Tibial artery (tissue), 4 donors: ENCODE measurements around the gene CPE.

Experiments used
- DNase-seq, 2 donors: peaks; one replicate each; pipeline ENCODE4 v3.0.0-alpha.2; 2019
- H3K27ac ChIP-seq, 2 donors: fragments of 200-600 bp; sonication (generic) in 1 of 2; 1 replicate in 1 of 2; 2 replicates in 1 of 2; pipeline ENCODE4 v1.5.1; 2018 to 2019; ENCODE audit warnings: mild to moderate bottlenecking in 1 of 2
- H3K27me3 ChIP-seq, 2 donors: fragments of 200-600 bp; sonication (generic) in 1 of 2; one replicate each; pipeline versions ENCODE4 v1.5.1 to v1.6.0; 2016 to 2019
- H3K36me3 ChIP-seq, 3 donors: fragments of 200-600 bp; sonication (generic) in 2 of 3; one replicate each; pipeline ENCODE4 v1.5.1; 2016 to 2019; ENCODE audit warnings: mild to moderate bottlenecking in 2 of 3
- H3K4me1 ChIP-seq, 4 donors: fragments of 200-600 bp; sonication (generic) in 2 of 4; 1 replicate in 3 of 4; 2 replicates in 1 of 4; pipeline ENCODE4 v1.5.1; 2016 to 2019
- H3K4me3 ChIP-seq, 2 donors: fragments of 200-600 bp; sonication (generic) in 1 of 2; 1 replicate in 1 of 2; 2 replicates in 1 of 2; pipeline ENCODE4 v1.5.1; 2018 to 2019; ENCODE audit warnings: mild to moderate bottlenecking in 2 of 2
- H3K9me3 ChIP-seq, 3 donors: fragments of 200-600 bp; sonication (generic) in 1 of 3; one replicate each; pipeline ENCODE4 v1.5.1; 2016 to 2019
- CTCF ChIP-seq, 2 experiments: fragments of 200-600 bp in 1 of 2; fragments of 450-650 bp in 1 of 2; IDR thresholded peaks; one replicate each; pipeline ENCODE4 v1.5.1; 2017 to 2019; ENCODE audit warnings: antibody characterized with exemption in 2 of 2, mild to moderate bottlenecking in 1 of 2, moderate library complexity in 1 of 2
- intact Hi-C: fragments of 100-400 bp; cut with DNase I; formaldehyde crosslinking; loops from one replicate; pipeline ENCODE4 v1.15.0; 2023; ENCODE audit warnings: low total_unique reads

CPE gene

GRCh38 chr4:165519591-165519990 is 140.8 kb downstream of the CPE start:
- Histone ChIP-seq H3K36me3 (no peaks in the 10 kb centered on the region), H3K27ac (no peak overlapping the region), H3K4me3 (no peak overlapping the region), H3K9me3 (no peaks in the 10 kb centered on the region), H3K4me1 (no peaks in the 10 kb centered on the region), H3K27me3 (no peaks in the 10 kb centered on the region)
- no peak for TF ChIP-seq CTCF (IDR thresholded peaks at IDR 0.05)
- DNase-seq, result no peak
- intact Hi-C loops, result no loop called here

- TF ChIP-seq CTCF (IDR thresholded peaks at IDR 0.05), result no peak
- intact Hi-C loops, result no loop called here
- Histone ChIP-seq H3K36me3 (no peaks in the 10 kb centered on the region), H3K27me3 (no peaks in the 10 kb centered on the region), H3K4me1 (no peaks in the 10 kb centered on the region), H3K9me3 (no peaks in the 10 kb centered on the region), H3K27ac (no peak overlapping the region), H3K4me3 (no peak overlapping the region)
- DNase-seq, result no peak
Measured at GRCh38 chr4:165520086-165520485, 141.3 kb downstream of the CPE start.

GRCh38 chr4:165522050-165522449 is 143.2 kb downstream of the CPE start:
- H3K9me3 ChIP-seq, result no peaks in the 10 kb centered on the region

GRCh38 chr4:165524532-165525190 is 145.9 kb downstream of the CPE start:
- no peaks in the 10 kb centered on the region for H3K27me3 ChIP-seq
- no peaks in the 10 kb centered on the region for H3K9me3 ChIP-seq
- TF ChIP-seq CTCF (IDR thresholded peaks at IDR 0.05), result no peak
- no peak for DNase-seq
- H3K4me3 ChIP-seq, result no peak overlapping the region
- intact Hi-C loops, result no loop called here
- H3K27ac ChIP-seq, result no peak overlapping the region
- no peaks in the 10 kb centered on the region for H3K36me3 ChIP-seq
- no peaks in the 10 kb centered on the region for H3K4me1 ChIP-seq

More at GRCh38 chr4:165522050-165522449, 143.2 kb downstream of the CPE start:
- intact Hi-C loops, result no loop called here
- Histone ChIP-seq H3K36me3 (no peaks in the 10 kb centered on the region), H3K27ac (no peak overlapping the region), H3K4me1 (no peaks in the 10 kb centered on the region), H3K4me3 (no peak overlapping the region), H3K27me3 (no peaks in the 10 kb centered on the region)
- no peak for DNase-seq
- no peak for TF ChIP-seq CTCF (IDR thresholded peaks at IDR 0.05)

- Histone ChIP-seq H3K27me3 (no peaks in the 10 kb centered on the region), H3K4me1 (no peaks in the 10 kb centered on the region), H3K36me3 (no peaks in the 10 kb centered on the region), H3K4me3 (no peak overlapping the region), H3K9me3 (no peaks in the 10 kb centered on the region), H3K27ac (no peak overlapping the region)
- no peak for TF ChIP-seq CTCF (IDR thresholded peaks at IDR 0.05)
- DNase-seq, result no peak
- intact Hi-C loops, result no loop called here
Measured at GRCh38 chr4:165532976-165533375, 154.2 kb downstream of the CPE start.
